HepG2 (cell line): Measurements from ENCODE around the gene FOSL2. TPM values are rescaled to one million over a fixed set of nuclear protein-coding genes. Genes with fewer than 3 reads are reported as not detected.

Experiments
- EEA1 ChIP-seq: sonication (generic); formaldehyde crosslinking; IDR thresholded peaks from 2 replicates; pipeline ENCODE4 v1.5.1; 2020; ENCODE audit warnings: mild to moderate bottlenecking, missing genetic modification reagents, borderline replicate concordance
- FOXP1 ChIP-seq, 2 experiments: fragments of 450-650 bp in 1 of 2; IDR thresholded peaks; 2 replicates each; pipeline ENCODE4 v1.6.1; 2017 to 2018; ENCODE audit warnings: antibody characterized with exemption in 1 of 2
- GATAD2A ChIP-seq: IDR thresholded peaks from 2 replicates; pipeline ENCODE4 v1.6.1; 2016
- RORA ChIP-seq: sonication (generic); formaldehyde crosslinking; IDR thresholded peaks from 2 replicates; pipeline ENCODE4 v1.5.0; 2020; ENCODE audit warnings: mild to moderate bottlenecking, missing genetic modification reagents, moderate library complexity
- STAT5B ChIP-seq: sonication (generic); formaldehyde crosslinking; IDR thresholded peaks from 2 replicates; pipeline ENCODE4 v1.4.0; 2020; ENCODE audit warnings: missing genetic modification reagents
- TAF1 ChIP-seq: sonication (generic); formaldehyde crosslinking; IDR thresholded peaks from 2 replicates; pipeline ENCODE4 v1.4.0; 2020; ENCODE audit warnings: missing genetic modification reagents
- ZMYM3 ChIP-seq: sonication (generic); formaldehyde crosslinking; IDR thresholded peaks from 2 replicates; pipeline ENCODE4 v1.5.1; 2020; ENCODE audit warnings: mild to moderate bottlenecking, missing genetic modification reagents
- ZNF235 ChIP-seq: sonication (generic); formaldehyde crosslinking; IDR thresholded peaks from 2 replicates; pipeline ENCODE4 v1.8.1; 2023; ENCODE audit warnings: mild to moderate bottlenecking, missing genetic modification reagents, borderline replicate concordance
- ZNF256 ChIP-seq: sonication (generic); formaldehyde crosslinking; conservative IDR thresholded peaks from 2 replicates; pipeline ENCODE4 v1.4.0; 2020; ENCODE audit warnings: missing genetic modification reagents
- ZNF383 ChIP-seq: sonication (generic); formaldehyde crosslinking; IDR thresholded peaks from 2 replicates; pipeline ENCODE4 v1.4.0; 2020; ENCODE audit warnings: missing genetic modification reagents, mild to moderate bottlenecking, borderline replicate concordance
- ZNF841 ChIP-seq: sonication (generic); formaldehyde crosslinking; IDR thresholded peaks from 2 replicates; pipeline ENCODE4 v1.8.1; 2023; ENCODE audit warnings: missing genetic modification reagents, borderline replicate concordance
- polyA plus RNA-seq, 8 experiments: library from polyadenylated mRNA; depleted of rRNA in 3 of 8; stranded (reverse) in 7 of 8; unstranded in 1 of 8; fragments of >200 nt; fragmentation: Illumina TruSeq in 4 of 8; extraction: Trizol in 4 of 8; gene quantifications; 2 replicates each; pipeline versions ENCODE4 v1.2.1 to v1.2.3, GENCODE V29; 2011 to 2016; ENCODE audit warnings: low read depth in 4 of 8, missing spikeins in 1 of 8, mixed read lengths in 1 of 8; ENCODE audit not compliant: insufficient read depth in 1 of 8
- total RNA-seq, 5 experiments: library from RNA; depleted of rRNA; stranded (reverse); fragments of >200 nt; fragmentation: Illumina TruSeq; extraction: Trizol; gene quantifications; 2 replicates each; pipeline ENCODE4 v1.2.3, GENCODE V29; 2016; ENCODE audit warnings: low read depth in 1 of 5
- TF ChIP-seq, protein P1 (sequence below), 2 experiments: sonication (generic) in 1 of 2; formaldehyde crosslinking in 1 of 2; IDR thresholded peaks; 2 replicates each; pipeline versions ENCODE4 v1.6.1 to v1.9.0; 2014 to 2022; ENCODE audit warnings: antibody characterized with exemption in 1 of 2, borderline replicate concordance in 1 of 2, inconsistent platforms in 1 of 2, low read depth in 1 of 2, missing genetic modification reagents in 1 of 2
- TF ChIP-seq, protein P2 (sequence below): sonication (generic); formaldehyde crosslinking; IDR thresholded peaks from 2 replicates; pipeline ENCODE4 v1.4.0; 2020; ENCODE audit warnings: missing genetic modification reagents, borderline replicate concordance
- TF ChIP-seq, protein P3 (sequence below): sonication (generic); formaldehyde crosslinking; IDR thresholded peaks from 2 replicates; pipeline ENCODE4 v1.4.0; 2020; ENCODE audit warnings: missing genetic modification reagents
- TF ChIP-seq, protein P4 (sequence below): sonication (generic); formaldehyde crosslinking; IDR thresholded peaks from 2 replicates; pipeline ENCODE4 v1.4.0; 2020; ENCODE audit warnings: missing genetic modification reagents
- TF ChIP-seq, protein P5 (sequence below): sonication (generic); formaldehyde crosslinking; IDR thresholded peaks from 2 replicates; pipeline ENCODE4 v1.5.0; 2020; ENCODE audit warnings: missing genetic modification reagents

The FOSL2 gene
- total and polyA plus RNA-seq, 2 of the 13 experiments (the other 11 are each of a cell fraction or from before 2014, with no cell fraction given) = 3.4 to 18.1 TPM

DNA sequence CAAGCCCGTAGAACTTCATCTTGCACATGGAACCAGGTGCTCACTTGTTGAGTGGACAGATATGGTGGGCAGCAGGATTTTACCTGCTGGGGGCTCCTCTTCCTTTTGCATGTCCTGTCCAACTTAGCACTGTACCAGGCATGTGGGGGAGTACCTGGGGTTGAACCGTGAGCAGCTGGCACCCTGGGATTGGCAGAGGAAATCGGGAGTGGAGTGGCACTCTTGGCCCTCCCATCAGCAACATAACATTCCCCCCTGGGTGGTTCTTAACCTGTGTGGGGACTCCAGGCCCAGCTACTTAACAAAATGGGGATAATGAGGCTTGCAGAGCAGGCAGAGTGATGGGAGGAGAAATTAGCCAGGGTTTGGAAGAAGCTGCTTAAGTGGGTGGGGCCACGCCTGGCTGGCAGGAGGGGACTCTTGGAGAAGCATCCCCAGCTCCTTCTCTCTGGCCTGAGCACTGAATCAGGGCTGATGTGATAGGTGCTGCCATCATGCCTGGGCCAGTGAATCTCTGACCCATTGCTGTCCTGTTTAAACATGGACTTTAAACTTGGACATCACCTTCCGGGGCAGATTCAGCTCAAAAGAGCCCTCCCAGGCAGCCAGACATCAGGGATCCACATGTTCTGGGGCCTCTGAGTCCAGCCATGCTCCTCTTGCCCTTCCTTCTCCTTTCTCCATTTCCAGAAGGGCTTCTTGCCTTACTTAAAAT is 15.5 kb downstream of the FOSL2 start (continued):
- TF ChIP-seq, protein P1, sequence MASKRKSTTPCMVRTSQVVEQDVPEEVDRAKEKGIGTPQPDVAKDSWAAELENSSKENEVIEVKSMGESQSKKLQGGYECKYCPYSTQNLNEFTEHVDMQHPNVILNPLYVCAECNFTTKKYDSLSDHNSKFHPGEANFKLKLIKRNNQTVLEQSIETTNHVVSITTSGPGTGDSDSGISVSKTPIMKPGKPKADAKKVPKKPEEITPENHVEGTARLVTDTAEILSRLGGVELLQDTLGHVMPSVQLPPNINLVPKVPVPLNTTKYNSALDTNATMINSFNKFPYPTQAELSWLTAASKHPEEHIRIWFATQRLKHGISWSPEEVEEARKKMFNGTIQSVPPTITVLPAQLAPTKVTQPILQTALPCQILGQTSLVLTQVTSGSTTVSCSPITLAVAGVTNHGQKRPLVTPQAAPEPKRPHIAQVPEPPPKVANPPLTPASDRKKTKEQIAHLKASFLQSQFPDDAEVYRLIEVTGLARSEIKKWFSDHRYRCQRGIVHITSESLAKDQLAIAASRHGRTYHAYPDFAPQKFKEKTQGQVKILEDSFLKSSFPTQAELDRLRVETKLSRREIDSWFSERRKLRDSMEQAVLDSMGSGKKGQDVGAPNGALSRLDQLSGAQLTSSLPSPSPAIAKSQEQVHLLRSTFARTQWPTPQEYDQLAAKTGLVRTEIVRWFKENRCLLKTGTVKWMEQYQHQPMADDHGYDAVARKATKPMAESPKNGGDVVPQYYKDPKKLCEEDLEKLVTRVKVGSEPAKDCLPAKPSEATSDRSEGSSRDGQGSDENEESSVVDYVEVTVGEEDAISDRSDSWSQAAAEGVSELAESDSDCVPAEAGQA (IDR thresholded peaks at IDR 0.05; ENCODE audit: low read depth) = no peak
- TF ChIP-seq, protein P1 (CRISPR knock-in tag; IDR thresholded peaks at IDR 0.05; ENCODE audit: borderline replicate concordance) = no peak
- TF ChIP-seq GATAD2A (CRISPR knock-in tag) = peak; percentile 64
- no peak for TF ChIP-seq FOXP1 (IDR thresholded peaks at IDR 0.05)
- TF ChIP-seq FOXP1 (CRISPR knock-in tag; IDR thresholded peaks at IDR 0.05) = no peak
- TF ChIP-seq, protein P2, sequence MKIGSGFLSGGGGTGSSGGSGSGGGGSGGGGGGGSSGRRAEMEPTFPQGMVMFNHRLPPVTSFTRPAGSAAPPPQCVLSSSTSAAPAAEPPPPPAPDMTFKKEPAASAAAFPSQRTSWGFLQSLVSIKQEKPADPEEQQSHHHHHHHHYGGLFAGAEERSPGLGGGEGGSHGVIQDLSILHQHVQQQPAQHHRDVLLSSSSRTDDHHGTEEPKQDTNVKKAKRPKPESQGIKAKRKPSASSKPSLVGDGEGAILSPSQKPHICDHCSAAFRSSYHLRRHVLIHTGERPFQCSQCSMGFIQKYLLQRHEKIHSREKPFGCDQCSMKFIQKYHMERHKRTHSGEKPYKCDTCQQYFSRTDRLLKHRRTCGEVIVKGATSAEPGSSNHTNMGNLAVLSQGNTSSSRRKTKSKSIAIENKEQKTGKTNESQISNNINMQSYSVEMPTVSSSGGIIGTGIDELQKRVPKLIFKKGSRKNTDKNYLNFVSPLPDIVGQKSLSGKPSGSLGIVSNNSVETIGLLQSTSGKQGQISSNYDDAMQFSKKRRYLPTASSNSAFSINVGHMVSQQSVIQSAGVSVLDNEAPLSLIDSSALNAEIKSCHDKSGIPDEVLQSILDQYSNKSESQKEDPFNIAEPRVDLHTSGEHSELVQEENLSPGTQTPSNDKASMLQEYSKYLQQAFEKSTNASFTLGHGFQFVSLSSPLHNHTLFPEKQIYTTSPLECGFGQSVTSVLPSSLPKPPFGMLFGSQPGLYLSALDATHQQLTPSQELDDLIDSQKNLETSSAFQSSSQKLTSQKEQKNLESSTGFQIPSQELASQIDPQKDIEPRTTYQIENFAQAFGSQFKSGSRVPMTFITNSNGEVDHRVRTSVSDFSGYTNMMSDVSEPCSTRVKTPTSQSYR (CRISPR knock-in tag) = no peak
- no peak for TF ChIP-seq ZNF256 (CRISPR knock-in tag)
- 0 out of 2 replicates have a peak, but pooled peaks have one; percentile 31 for TF ChIP-seq ZMYM3 (CRISPR knock-in tag)
- TF ChIP-seq ZNF383 (CRISPR knock-in tag) = no peak
- no peak for TF ChIP-seq TAF1
- no peak for TF ChIP-seq ZNF841 (CRISPR knock-in tag)
- TF ChIP-seq EEA1 = no peak
- no peak for TF ChIP-seq ZNF235 (CRISPR knock-in tag)
- TF ChIP-seq STAT5B (CRISPR knock-in tag) = no peak
- TF ChIP-seq, protein P3, sequence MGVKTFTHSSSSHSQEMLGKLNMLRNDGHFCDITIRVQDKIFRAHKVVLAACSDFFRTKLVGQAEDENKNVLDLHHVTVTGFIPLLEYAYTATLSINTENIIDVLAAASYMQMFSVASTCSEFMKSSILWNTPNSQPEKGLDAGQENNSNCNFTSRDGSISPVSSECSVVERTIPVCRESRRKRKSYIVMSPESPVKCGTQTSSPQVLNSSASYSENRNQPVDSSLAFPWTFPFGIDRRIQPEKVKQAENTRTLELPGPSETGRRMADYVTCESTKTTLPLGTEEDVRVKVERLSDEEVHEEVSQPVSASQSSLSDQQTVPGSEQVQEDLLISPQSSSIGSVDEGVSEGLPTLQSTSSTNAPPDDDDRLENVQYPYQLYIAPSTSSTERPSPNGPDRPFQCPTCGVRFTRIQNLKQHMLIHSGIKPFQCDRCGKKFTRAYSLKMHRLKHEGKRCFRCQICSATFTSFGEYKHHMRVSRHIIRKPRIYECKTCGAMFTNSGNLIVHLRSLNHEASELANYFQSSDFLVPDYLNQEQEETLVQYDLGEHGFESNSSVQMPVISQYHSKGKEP (CRISPR knock-in tag) = no peak
- no peak for TF ChIP-seq RORA (CRISPR knock-in tag)
- TF ChIP-seq, protein P4, sequence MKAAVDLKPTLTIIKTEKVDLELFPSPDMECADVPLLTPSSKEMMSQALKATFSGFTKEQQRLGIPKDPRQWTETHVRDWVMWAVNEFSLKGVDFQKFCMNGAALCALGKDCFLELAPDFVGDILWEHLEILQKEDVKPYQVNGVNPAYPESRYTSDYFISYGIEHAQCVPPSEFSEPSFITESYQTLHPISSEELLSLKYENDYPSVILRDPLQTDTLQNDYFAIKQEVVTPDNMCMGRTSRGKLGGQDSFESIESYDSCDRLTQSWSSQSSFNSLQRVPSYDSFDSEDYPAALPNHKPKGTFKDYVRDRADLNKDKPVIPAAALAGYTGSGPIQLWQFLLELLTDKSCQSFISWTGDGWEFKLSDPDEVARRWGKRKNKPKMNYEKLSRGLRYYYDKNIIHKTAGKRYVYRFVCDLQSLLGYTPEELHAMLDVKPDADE (CRISPR knock-in tag) = no peak
- TF ChIP-seq, protein P5, sequence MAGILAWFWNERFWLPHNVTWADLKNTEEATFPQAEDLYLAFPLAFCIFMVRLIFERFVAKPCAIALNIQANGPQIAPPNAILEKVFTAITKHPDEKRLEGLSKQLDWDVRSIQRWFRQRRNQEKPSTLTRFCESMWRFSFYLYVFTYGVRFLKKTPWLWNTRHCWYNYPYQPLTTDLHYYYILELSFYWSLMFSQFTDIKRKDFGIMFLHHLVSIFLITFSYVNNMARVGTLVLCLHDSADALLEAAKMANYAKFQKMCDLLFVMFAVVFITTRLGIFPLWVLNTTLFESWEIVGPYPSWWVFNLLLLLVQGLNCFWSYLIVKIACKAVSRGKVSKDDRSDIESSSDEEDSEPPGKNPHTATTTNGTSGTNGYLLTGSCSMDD (CRISPR knock-in tag) = no peak
